Cardiac septum (tissue), 1 donor: ENCODE results near the gene BEND7. TPM values are rescaled to one million over a fixed set of nuclear protein-coding genes. Genes with fewer than 3 reads are reported as not detected.
"Not testable (repeated sequence)": the region's sequence is repeated elsewhere in the genome, so short reads cannot be mapped to it uniquely, and the experiment has no call there.

Source experiments
- DNase-seq: peaks from one replicate; pipeline ENCODE4 v3.0.0-alpha.2; 2020; ENCODE audit warnings: low spot score
- intact Hi-C: fragments of 100-400 bp; cut with DNase I; formaldehyde crosslinking; loops from one replicate; pipeline ENCODE4 v1.14.0; 2022
- total RNA-seq: library from RNA; stranded (reverse); fragmentation: NEBNext Ultra II Directional; extraction: Animal tissue kit (Norgen Biotek cat#: 25700); gene quantifications from one replicate; pipeline ENCODE4 v1.2.1, GENCODE V29; 2021
- donor health status: DM: no; HTN: no; CAD: no.

BEND7 gene
- total RNA-seq, 1 donor from 2014 or later, result 14.0 TPM

DNA sequence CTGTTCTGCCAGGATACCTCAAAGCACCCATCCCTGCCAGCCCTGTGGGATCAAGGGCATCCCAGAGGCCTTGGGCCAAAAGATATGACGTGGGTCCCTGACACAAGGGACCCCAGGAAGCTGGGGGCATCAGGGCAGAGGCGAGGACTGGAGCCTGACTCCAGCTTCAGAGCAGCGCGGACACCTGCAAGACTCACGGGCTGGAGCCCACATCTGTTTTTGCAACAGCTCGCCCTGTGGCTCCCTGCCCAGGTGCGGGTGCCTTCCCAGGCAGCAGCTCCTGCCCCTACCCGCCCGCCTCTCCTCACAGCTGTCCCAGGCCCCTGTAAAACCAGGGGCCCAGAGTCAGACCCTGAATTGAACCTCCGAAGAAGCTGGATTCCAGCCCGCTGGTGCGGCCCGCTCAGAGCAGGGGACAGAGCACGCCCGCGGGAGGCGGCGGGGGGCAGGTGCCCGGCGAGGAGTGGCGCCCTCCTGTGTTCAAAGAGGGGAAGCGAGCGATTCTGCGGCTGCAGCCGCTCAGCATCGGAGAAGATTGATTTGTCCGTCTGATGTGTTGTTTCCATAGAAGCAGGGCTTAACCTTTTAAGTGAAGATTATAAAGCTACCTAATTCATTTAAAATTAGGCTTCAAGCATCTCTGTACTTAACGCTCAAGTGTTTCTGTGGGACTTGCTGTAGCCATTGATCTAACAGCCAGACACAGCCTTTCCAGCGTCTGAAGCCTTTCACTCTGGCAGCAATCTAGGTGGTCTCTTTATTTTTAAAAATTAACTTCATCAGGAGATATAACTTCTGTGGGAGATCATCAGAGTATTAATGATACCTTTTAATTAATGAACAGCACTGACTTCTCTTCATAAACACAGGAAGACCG is 88.4 kb downstream of the BEND7 start:
- no peak for DNase-seq
- intact Hi-C loops, result loop anchor here (2.0 kb wide), 1 partner anchor 68 kb away; no protein-coding TSS in a partner anchor

DNA sequence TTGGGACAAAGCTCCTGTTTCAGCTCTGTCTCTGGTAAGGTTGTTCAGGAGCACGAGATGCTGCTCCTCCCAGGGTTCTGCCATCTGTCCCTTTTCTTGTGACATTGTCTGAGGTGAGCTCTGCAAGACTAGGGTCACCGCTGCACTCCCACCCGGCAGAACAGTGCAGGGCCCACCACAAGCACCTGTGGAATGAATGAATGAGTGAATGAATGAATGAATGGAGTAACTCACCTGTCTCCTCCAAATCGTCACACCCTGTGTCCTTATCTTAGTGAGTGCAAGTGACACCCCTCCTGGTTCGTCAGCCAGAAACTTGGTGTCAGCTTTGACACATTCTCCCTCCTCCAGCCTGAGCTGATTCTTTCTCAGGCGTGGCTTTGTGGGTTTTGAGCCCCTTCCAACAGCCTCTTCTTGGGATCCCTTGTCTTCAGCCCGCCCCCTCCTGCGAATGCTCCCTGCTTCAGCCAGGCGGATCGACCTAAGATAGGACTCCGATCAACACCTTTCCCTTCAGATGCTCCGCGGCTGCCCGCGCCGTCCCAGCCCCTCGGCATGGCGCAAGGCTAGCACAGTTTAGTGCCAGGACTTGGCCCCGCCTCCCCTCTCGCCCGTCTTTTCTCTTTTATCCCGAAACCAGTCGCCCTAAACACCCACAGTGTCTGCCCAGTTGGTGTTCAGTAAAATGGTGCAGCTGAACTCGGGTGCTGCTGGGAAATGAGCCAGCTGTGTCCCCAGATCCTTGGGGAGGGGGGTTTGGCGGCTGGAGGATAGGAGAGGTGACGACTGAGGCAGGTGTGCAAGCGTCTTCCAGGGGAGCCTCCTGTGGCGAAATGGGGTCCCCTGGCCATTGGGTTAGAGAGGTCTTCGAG is 89.3 kb downstream of the BEND7 start:
- intact Hi-C loops, result loop anchor here (2.0 kb wide), 1 partner anchor 67 kb away; no protein-coding TSS in a partner anchor
- no peak for DNase-seq

DNA sequence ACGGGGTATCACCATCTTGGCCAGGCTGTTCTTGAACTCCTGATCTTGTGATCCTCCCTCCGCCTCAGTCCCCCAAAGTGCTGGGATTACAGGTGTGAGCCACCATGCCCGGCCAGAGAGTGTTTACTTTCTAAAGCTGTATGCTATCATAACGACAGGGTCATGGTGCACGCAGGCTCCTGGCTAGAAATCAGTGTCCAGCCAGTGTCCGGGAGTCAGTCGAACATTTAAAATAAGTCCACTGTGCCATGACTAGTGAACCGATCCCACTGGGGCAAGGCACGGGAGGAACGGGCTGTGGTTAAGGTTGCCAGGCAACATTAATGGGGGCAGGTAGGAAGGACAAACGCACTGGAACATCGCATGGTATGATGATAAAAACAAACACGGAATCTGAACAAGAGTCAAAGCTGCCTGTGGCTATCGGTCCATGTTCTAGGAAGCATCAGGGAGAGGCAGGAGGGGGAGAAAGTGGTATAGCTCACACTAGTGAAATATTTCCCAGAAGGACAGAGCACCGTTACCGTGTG is 91.7 kb downstream of the BEND7 start:
- intact Hi-C loops, result no loop called here
- no peak for DNase-seq

DNA sequence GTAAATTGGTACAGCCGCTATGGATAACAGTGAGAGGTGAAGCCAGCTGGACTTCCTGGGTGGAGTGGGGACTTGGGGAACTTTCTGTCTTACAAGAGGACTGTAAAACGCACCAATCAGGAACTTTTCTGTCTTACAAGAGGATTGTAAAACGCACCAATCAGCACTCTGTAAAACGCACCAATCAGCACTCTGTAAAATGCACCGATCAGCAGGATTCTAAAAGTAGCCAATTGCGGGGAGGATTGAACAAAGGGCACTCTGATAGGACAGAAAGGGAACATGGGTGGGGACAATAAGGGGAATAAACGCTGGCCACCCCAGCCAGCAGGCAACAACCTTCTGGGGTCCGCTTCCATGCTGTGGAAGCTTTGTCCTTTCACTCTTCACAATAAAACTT is 100.9 kb downstream of the BEND7 start:
- intact Hi-C loops, DNase-seq: not testable (repeated sequence)

- intact Hi-C loops, result no loop called here
- DNase-seq, result no peak
These were observed 103.4 kb downstream of the BEND7 start for GRCh38 chr10:13425397-13425796.

- no peak for DNase-seq
- intact Hi-C loops, result no loop called here
These were observed 106.0 kb downstream of the BEND7 start for GRCh38 chr10:13422800-13423199.

GRCh38 chr10:13421382-13421917 is 107.4 kb downstream of the BEND7 start:
- intact Hi-C loops, result no loop called here

GRCh38 chr10:13420532-13421307 is 108.1 kb downstream of the BEND7 start:
- intact Hi-C loops, result no loop called here
- DNase-seq, result no peak

More at GRCh38 chr10:13421382-13421917, 107.4 kb downstream of the BEND7 start:
- DNase-seq, result no peak

- intact Hi-C loops, result no loop called here
- no peak for DNase-seq
These were observed 111.2 kb downstream of the BEND7 start for GRCh38 chr10:13417459-13418126.

DNA sequence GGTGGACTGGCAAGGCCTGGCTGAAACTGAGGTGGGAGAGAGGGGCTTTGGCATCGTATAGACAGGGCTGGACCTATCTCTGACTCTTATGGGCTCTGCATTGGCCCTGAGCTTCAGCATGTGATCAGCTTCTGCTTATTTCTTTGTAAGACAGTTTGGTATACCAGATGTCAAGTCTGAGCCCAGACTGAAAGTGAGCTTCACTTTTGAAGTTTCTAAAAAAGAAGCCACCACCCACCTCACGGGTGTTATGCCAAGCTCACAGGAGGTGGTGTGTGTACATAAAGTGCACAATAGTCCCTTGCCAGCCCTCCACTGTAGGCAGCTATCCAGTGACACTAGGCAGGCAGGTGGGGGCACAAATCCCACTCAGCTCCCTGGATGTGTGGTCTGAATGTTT is 112.1 kb downstream of the BEND7 start:
- no peak for DNase-seq
- intact Hi-C loops, result no loop called here

DNA sequence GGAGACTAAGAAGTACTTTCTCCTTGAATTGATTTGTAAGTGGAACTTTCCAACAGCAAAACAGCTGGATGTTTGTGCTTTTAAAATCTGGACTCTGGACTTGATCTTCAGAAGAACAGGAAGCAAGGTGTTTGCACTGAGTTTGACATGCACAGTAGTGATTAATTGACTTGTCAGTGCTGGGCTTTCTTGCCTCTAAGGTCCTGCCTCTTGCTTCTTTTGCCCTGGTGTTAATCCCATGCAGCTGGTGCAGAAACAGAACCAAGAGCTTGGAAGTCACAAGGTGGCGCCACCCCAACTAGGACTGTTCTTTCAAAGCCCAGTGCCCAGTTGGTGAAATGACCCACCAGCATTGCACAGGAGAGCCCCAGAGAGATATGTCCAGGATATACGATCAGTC is 114.0 kb downstream of the BEND7 start:
- DNase-seq, result no peak
- intact Hi-C loops, result no loop called here

DNA sequence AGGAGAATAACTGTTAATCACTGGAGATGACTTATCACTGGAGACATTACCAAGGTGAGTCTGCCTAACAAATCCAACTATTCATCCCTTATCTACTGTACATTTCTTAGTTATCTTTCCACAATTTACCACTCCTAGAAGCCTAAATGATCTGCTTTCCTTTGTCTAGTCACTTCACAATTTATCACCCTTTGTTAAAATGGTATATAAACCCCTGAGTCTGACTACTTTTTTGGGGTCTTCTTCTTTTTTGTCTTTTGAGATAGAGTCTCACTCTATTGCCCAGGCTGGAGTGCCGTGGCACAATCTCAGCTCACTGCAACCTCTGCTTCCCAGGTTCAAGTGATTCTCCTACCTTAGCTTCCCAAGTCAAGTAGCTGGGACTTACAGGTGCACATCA is 114.7 kb downstream of the BEND7 start:
- intact Hi-C loops, result no loop called here
- DNase-seq, result no peak

- no peak for DNase-seq
- intact Hi-C loops, result no loop called here
These were observed 115.9 kb downstream of the BEND7 start for GRCh38 chr10:13412894-13413293.

DNA sequence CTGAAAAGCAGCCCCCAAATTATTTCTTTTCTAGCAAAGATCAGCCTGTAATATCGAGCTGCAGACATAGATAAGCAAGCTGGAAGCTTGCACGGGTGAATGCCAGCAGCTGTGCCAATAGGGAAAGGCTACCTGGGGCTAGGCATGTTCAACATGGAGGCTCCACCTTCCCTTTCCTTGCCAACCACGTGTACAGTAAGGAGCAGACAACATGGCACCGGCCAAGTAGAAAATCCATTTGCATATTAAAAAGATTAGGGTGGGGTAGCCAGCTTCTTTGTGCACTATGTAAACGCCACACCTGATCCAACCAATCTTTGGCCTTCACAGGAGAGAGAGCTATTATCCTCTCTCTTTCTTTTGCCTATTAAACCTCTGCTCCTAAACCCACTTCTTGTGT is 124.0 kb downstream of the BEND7 start:
- no peak for DNase-seq
- intact Hi-C loops, result no loop called here

DNA sequence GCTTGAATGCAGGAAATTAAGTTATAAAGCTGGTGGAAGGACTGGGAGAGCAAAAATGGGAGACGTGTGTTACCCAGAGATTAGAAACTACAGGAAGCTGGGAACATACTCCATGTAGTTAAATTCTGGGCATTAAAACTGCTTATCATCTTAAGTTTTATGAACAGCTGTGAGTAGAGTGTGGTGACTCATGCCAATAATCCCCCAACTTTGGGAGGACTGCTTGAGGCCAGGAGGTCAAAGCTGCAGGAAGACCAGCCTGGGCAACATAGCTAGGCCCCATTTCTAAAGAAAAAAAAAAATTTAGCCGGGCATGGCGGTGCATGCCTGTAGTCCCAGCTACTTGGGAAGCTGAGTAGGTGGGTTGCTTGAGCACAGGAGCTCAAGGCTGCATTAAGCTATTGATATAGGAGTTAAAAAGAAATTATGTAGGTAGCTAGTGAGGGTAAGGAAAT is 124.5 kb downstream of the BEND7 start:
- DNase-seq, result no peak
- intact Hi-C loops, result no loop called here

GRCh38 chr10:13403426-13403825 is 125.4 kb downstream of the BEND7 start:
- DNase-seq, intact Hi-C loops: not testable (repeated sequence)

DNA sequence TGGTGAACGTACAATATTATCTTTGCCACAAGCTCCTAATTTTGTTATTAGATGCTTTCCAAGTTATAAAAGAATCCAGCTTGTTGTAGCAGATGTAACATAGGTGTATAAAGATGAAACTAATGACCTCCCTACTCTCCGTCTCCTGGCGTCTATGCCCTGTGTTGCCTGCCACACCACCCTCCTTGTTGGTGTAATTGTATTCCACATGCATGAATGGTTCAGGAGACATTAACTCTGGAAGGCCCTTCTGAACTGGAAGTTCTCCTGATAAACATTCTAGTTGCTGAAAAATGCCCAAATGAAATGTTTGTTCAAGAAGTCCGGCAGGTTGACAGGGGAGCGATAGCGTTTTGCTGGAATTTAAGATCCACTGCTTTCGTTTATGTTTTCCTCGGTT is 126.8 kb downstream of the BEND7 start:
- DNase-seq, result no peak
- intact Hi-C loops, result no loop called here

GRCh38 chr10:13401142-13401541 is 127.7 kb downstream of the BEND7 start:
- intact Hi-C loops, result no loop called here
- DNase-seq, result no peak
